ENCODE measurements around the gene CDH26. TPM values are rescaled to one million over a fixed set of nuclear protein-coding genes. Genes with fewer than 3 reads are reported as not detected.

The CDH26 gene
- total and polyA plus RNA-seq, 2 of the 13 experiments (the other 11 are each of a cell fraction or from before 2014, with no cell fraction given) = 0.40 to 1.1 TPM

GRCh38 chr20:59933849-59934585, 24.2 kb upstream of the CDH26 start (continued):
- TF ChIP-seq NFE2 (CRISPR knock-in tag; IDR thresholded peaks at IDR 0.05) = no peak
- TF ChIP-seq ZNF350 (CRISPR knock-in tag; IDR thresholded peaks at IDR 0.05; ENCODE audit: borderline replicate concordance, low read depth) = no peak
- peak; percentile 54 for TF ChIP-seq ZBTB33 (CRISPR knock-in tag; IDR thresholded peaks at IDR 0.05)
- TF ChIP-seq FOXK1 (CRISPR knock-in tag; IDR thresholded peaks at IDR 0.05; ENCODE audit: borderline replicate concordance, low read depth) = peak; percentile 33; the same call in 1 of the 2 replicates
- TF ChIP-seq KLF6 (CRISPR knock-in tag; IDR thresholded peaks at IDR 0.05) = 0 out of 2 replicates have a peak, but pooled peaks have one; percentile 35
- peak; percentile 38; the same call in 1 of the 2 replicates for TF ChIP-seq HOXA3 (CRISPR knock-in tag; IDR thresholded peaks at IDR 0.05)
- TF ChIP-seq ZNF205 (CRISPR knock-in tag; IDR thresholded peaks at IDR 0.05) = no peak
- peak; percentile 57; the same call in 1 of the 2 replicates for TF ChIP-seq PATZ1 (CRISPR knock-in tag; IDR thresholded peaks at IDR 0.05)
- 0 out of 2 replicates have a peak, but pooled peaks have one; percentile 34 for TF ChIP-seq KMT2B (CRISPR knock-in tag; IDR thresholded peaks at IDR 0.05)
- TF ChIP-seq, protein P1, sequence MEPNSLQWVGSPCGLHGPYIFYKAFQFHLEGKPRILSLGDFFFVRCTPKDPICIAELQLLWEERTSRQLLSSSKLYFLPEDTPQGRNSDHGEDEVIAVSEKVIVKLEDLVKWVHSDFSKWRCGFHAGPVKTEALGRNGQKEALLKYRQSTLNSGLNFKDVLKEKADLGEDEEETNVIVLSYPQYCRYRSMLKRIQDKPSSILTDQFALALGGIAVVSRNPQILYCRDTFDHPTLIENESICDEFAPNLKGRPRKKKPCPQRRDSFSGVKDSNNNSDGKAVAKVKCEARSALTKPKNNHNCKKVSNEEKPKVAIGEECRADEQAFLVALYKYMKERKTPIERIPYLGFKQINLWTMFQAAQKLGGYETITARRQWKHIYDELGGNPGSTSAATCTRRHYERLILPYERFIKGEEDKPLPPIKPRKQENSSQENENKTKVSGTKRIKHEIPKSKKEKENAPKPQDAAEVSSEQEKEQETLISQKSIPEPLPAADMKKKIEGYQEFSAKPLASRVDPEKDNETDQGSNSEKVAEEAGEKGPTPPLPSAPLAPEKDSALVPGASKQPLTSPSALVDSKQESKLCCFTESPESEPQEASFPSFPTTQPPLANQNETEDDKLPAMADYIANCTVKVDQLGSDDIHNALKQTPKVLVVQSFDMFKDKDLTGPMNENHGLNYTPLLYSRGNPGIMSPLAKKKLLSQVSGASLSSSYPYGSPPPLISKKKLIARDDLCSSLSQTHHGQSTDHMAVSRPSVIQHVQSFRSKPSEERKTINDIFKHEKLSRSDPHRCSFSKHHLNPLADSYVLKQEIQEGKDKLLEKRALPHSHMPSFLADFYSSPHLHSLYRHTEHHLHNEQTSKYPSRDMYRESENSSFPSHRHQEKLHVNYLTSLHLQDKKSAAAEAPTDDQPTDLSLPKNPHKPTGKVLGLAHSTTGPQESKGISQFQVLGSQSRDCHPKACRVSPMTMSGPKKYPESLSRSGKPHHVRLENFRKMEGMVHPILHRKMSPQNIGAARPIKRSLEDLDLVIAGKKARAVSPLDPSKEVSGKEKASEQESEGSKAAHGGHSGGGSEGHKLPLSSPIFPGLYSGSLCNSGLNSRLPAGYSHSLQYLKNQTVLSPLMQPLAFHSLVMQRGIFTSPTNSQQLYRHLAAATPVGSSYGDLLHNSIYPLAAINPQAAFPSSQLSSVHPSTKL (CRISPR knock-in tag; IDR thresholded peaks at IDR 0.05) = peak; percentile 25; the same call in 1 of the 2 replicates
- no peak for TF ChIP-seq ZNF431 (CRISPR knock-in tag; IDR thresholded peaks at IDR 0.05; ENCODE audit: borderline replicate concordance, low read depth)
- TF ChIP-seq ZNF256 (CRISPR knock-in tag; conservative IDR thresholded peaks at IDR 0.05) = no peak
- TF ChIP-seq ZNF891 (CRISPR knock-in tag; IDR thresholded peaks at IDR 0.05) = peak; percentile 73; the same call in 1 of the 2 replicates
- TF ChIP-seq ZMYM4 (CRISPR knock-in tag; IDR thresholded peaks at IDR 0.05) = 0 out of 2 replicates have a peak, but pooled peaks have one; percentile 53
- 0 out of 2 replicates have a peak, but pooled peaks have one; percentile 30 for TF ChIP-seq ZFY (CRISPR knock-in tag; IDR thresholded peaks at IDR 0.05)
- peak; percentile 29 for TF ChIP-seq HNRNPLL (IDR thresholded peaks at IDR 0.05; ENCODE audit: low read depth, low read length, poor library complexity, severe bottlenecking)
- TF ChIP-seq, protein P2, sequence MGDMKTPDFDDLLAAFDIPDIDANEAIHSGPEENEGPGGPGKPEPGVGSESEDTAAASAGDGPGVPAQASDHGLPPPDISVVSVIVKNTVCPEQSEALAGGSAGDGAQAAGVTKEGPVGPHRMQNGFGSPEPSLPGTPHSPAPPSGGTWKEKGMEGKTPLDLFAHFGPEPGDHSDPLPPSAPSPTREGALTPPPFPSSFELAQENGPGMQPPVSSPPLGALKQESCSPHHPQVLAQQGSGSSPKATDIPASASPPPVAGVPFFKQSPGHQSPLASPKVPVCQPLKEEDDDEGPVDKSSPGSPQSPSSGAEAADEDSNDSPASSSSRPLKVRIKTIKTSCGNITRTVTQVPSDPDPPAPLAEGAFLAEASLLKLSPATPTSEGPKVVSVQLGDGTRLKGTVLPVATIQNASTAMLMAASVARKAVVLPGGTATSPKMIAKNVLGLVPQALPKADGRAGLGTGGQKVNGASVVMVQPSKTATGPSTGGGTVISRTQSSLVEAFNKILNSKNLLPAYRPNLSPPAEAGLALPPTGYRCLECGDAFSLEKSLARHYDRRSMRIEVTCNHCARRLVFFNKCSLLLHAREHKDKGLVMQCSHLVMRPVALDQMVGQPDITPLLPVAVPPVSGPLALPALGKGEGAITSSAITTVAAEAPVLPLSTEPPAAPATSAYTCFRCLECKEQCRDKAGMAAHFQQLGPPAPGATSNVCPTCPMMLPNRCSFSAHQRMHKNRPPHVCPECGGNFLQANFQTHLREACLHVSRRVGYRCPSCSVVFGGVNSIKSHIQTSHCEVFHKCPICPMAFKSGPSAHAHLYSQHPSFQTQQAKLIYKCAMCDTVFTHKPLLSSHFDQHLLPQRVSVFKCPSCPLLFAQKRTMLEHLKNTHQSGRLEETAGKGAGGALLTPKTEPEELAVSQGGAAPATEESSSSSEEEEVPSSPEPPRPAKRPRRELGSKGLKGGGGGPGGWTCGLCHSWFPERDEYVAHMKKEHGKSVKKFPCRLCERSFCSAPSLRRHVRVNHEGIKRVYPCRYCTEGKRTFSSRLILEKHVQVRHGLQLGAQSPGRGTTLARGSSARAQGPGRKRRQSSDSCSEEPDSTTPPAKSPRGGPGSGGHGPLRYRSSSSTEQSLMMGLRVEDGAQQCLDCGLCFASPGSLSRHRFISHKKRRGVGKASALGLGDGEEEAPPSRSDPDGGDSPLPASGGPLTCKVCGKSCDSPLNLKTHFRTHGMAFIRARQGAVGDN (CRISPR knock-in tag; IDR thresholded peaks at IDR 0.05) = peak; percentile 78

All from HepG2 (cell line).